HEK293 (cell line): ENCODE data around the gene SLC7A6.

Source experiments
- CTCF ChIA-PET: fragments of 350-600 bp; formaldehyde crosslinking; extraction: SDS; loops from one replicate; lab custom pipeline; 2021; ENCODE audit warnings: antibody characterized with exemption; lab: Yijun Ruan, JAX
- POLR2A ChIA-PET: fragments of 300-600 bp; formaldehyde crosslinking; extraction: SDS; loops from one replicate; lab custom pipeline; 2020; ENCODE audit warnings: antibody characterized with exemption, inconsistent platforms; lab: Yijun Ruan, JAX
- H3K27ac ChIP-seq: fragments of 200-500 bp; sonication (Bioruptor generic); 2 replicates; pipeline ENCODE4 v1.5.1; 2014; ENCODE audit warnings: low read depth, low read length, control low read depth, inconsistent platforms; ENCODE audit errors: extremely low read depth
- H3K36me3 ChIP-seq, 2 experiments: fragments of 200-500 bp in 1 of 2; sonication (Bioruptor generic) in 1 of 2; 1 replicate in 1 of 2; 2 replicates in 1 of 2; pipeline ENCODE4 v1.5.1; 2014 to 2017; ENCODE audit warnings: inconsistent platforms in 2 of 2, low read length in 2 of 2; ENCODE audit not compliant: control insufficient read depth in 2 of 2, insufficient read depth in 1 of 2
- H3K4me1 ChIP-seq: fragments of 200-500 bp; sonication (Bioruptor generic); 2 replicates; pipeline ENCODE4 v1.5.1; 2014; ENCODE audit warnings: mild to moderate bottlenecking, low read length, inconsistent platforms; ENCODE audit not compliant: control insufficient read depth, insufficient read depth
- H3K4me3 ChIP-seq: 2 replicates; pipeline ENCODE4 v1.5.1; 2011; ENCODE audit warnings: low read depth, mild to moderate bottlenecking, control low read depth, low read length, moderate library complexity
- H3K9me3 ChIP-seq: fragments of 200-500 bp; sonication (Bioruptor generic); 2 replicates; pipeline ENCODE4 v1.5.1; 2014; ENCODE audit warnings: low read depth, low read length, inconsistent platforms; ENCODE audit not compliant: control insufficient read depth, insufficient read depth
- FEZF1 ChIP-seq: fragments of 450-650 bp; formaldehyde crosslinking; IDR thresholded peaks from 2 replicates; pipeline ENCODE4 v1.5.1; 2016; ENCODE audit warnings: missing biosample characterization, missing genetic modification characterization
- GLIS1 ChIP-seq: fragments of 450-650 bp; formaldehyde crosslinking; IDR thresholded peaks from 2 replicates; pipeline ENCODE4 v1.5.1; 2016; ENCODE audit warnings: missing biosample characterization, missing genetic modification characterization
- HOXD13 ChIP-seq: sonication (generic); formaldehyde crosslinking; IDR thresholded peaks from 2 replicates; pipeline ENCODE4 v1.8.0; 2022; ENCODE audit warnings: missing genetic modification reagents, borderline replicate concordance
- TRIM28 ChIP-seq: IDR thresholded peaks from 2 replicates; pipeline ENCODE4 v1.6.1; 2011; ENCODE audit warnings: low read length, control low read depth, borderline replicate concordance
- WT1 ChIP-seq: fragments of 450-650 bp; formaldehyde crosslinking; IDR thresholded peaks from 2 replicates; pipeline ENCODE4 v1.5.1; 2016; ENCODE audit warnings: missing biosample characterization, missing genetic modification characterization
- ZNF391 ChIP-seq: fragments of 450-650 bp; formaldehyde crosslinking; IDR thresholded peaks from 2 replicates; pipeline ENCODE4 v1.5.1; 2016; ENCODE audit warnings: low read depth, missing biosample characterization, missing genetic modification characterization, borderline replicate concordance
- ZNF394 ChIP-seq: fragments of 450-650 bp; formaldehyde crosslinking; IDR thresholded peaks from 2 replicates; pipeline ENCODE4 v1.5.1; 2016; ENCODE audit warnings: missing biosample characterization, missing genetic modification characterization, mild to moderate bottlenecking, moderate library complexity, borderline replicate concordance
- ZNF571 ChIP-seq: fragments of 450-650 bp; formaldehyde crosslinking; IDR thresholded peaks from 2 replicates; pipeline ENCODE4 v1.5.0; 2017; ENCODE audit warnings: missing biosample characterization, missing genetic modification characterization
- ZNF664 ChIP-seq: fragments of 450-650 bp; formaldehyde crosslinking; IDR thresholded peaks from 2 replicates; pipeline ENCODE4 v1.5.1; 2016; ENCODE audit warnings: missing biosample characterization, missing genetic modification characterization
- ZNF791 ChIP-seq: fragments of 450-650 bp; formaldehyde crosslinking; IDR thresholded peaks from 2 replicates; pipeline ENCODE4 v1.5.1; 2016; ENCODE audit warnings: missing biosample characterization, missing genetic modification characterization
- ZSCAN16 ChIP-seq: fragments of 450-650 bp; formaldehyde crosslinking; IDR thresholded peaks from 2 replicates; pipeline ENCODE4 v1.5.1; 2016; ENCODE audit warnings: missing biosample characterization, missing genetic modification characterization
- TF ChIP-seq, protein P1 (sequence below): fragments of 450-650 bp; formaldehyde crosslinking; IDR thresholded peaks from 2 replicates; pipeline ENCODE4 v1.5.1; 2017; ENCODE audit warnings: missing biosample characterization, missing genetic modification characterization
- TF ChIP-seq, protein P2 (sequence below): fragments of 450-650 bp; formaldehyde crosslinking; IDR thresholded peaks from 2 replicates; pipeline ENCODE4 v1.5.1; 2016; ENCODE audit warnings: missing biosample characterization, missing genetic modification characterization
- TF ChIP-seq, protein P3 (sequence below): fragments of 450-650 bp; formaldehyde crosslinking; IDR thresholded peaks from 2 replicates; pipeline ENCODE4 v1.5.1; 2016; ENCODE audit warnings: missing biosample characterization, missing genetic modification characterization

The SLC7A6 gene

DNA sequence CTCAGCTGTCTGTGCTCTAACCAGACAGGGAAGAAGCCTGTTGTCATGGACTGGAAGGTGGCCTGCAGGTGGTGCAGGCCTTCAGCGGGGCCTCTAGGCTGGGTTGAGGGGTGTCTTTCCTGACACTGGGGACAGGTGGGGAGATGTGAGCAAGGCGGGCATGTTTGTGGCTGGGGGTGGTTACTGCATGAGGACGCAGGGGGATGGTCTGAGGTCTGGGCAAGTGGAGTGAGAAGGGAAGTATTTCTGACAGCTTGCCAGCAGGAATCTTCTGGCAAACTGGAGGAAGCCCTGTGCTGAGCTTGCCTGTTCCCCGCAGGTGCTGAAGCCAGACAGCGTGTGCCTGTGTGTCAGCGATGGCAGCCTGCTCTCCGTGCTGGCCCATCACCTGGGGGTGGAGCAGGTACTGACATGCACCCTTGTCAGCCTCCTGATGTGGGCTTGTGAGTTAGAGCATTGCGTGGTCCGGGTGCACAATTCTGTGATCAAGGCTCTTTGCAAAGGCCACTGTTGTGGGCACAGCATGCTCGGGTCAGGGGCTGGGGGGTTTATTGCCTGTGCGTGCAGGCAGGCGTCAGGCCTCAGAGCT, 82.7 kb downstream of the SLC7A6 start:
- CTCF ChIA-PET = interaction anchor here (1.8 kb wide), 1 partner anchor 18 kb away, joined by 7 read pairs; no protein-coding TSS in a partner anchor
- no peaks in the 10 kb centered on the region for H3K4me1 ChIP-seq
- peaks cover 15 to 93% of the 10 kb centered on the region in 2 experiments; a peak in 2 of 3 replicates for H3K36me3 ChIP-seq
- H3K9me3 ChIP-seq = no peaks in the 10 kb centered on the region
- no peak overlapping the region for H3K27ac ChIP-seq
- POLR2A ChIA-PET = no interaction called here
- no peak overlapping the region for H3K4me3 ChIP-seq
- TF ChIP-seq ZNF394 (tag by site-specific recombination) = no peak
- no peak for TF ChIP-seq HOXD13 (CRISPR knock-in tag)
- TF ChIP-seq ZNF571 (tag by site-specific recombination) = no peak
- TF ChIP-seq, protein P1, sequence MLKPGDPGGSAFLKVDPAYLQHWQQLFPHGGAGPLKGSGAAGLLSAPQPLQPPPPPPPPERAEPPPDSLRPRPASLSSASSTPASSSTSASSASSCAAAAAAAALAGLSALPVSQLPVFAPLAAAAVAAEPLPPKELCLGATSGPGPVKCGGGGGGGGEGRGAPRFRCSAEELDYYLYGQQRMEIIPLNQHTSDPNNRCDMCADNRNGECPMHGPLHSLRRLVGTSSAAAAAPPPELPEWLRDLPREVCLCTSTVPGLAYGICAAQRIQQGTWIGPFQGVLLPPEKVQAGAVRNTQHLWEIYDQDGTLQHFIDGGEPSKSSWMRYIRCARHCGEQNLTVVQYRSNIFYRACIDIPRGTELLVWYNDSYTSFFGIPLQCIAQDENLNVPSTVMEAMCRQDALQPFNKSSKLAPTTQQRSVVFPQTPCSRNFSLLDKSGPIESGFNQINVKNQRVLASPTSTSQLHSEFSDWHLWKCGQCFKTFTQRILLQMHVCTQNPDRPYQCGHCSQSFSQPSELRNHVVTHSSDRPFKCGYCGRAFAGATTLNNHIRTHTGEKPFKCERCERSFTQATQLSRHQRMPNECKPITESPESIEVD (tag by site-specific recombination) = no peak
- TF ChIP-seq WT1 (tag by site-specific recombination) = no peak
- no peak for TF ChIP-seq ZNF791 (tag by site-specific recombination)
- TF ChIP-seq, protein P2, sequence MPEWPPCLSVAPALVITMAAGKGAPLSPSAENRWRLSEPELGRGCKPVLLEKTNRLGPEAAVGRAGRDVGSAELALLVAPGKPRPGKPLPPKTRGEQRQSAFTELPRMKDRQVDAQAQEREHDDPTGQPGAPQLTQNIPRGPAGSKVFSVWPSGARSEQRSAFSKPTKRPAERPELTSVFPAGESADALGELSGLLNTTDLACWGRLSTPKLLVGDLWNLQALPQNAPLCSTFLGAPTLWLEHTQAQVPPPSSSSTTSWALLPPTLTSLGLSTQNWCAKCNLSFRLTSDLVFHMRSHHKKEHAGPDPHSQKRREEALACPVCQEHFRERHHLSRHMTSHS (tag by site-specific recombination) = no peak
- TF ChIP-seq ZNF664 (tag by site-specific recombination) = no peak
- TF ChIP-seq ZNF391 (tag by site-specific recombination) = no peak
- TF ChIP-seq FEZF1 (tag by site-specific recombination) = no peak
- TF ChIP-seq ZSCAN16 (tag by site-specific recombination) = no peak

DNA sequence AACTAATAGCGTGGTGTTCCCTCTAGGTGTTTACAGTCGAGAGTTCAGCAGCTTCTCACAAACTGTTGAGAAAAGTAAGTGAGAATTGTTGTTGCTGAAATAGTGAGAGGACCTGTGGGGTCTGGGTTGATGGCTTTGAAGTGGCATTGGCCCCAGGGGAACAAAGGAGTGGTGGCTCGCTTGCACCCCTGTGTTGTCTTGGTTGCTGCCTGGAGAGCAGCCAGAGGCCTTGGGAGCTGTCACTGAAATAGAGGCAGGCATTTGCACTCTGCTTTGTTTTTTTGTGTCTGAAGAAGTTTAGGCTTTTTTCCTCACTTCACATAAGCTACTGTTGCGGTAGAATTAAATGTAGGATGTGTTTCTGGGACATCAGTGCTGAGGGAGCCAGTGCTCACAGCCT, 83.3 kb downstream of the SLC7A6 start:
- Histone ChIP-seq H3K4me1 (no peaks in the 10 kb centered on the region), H3K27ac (no peak overlapping the region), H3K4me3 (no peak overlapping the region), H3K9me3 (no peaks in the 10 kb centered on the region), H3K36me3 (peaks cover 14 to 94% of the 10 kb centered on the region in 2 experiments; a peak in 2 of 3 replicates)
- CTCF ChIA-PET = interaction anchor here (1.8 kb wide), 1 partner anchor 19 kb away, joined by 7 read pairs; no protein-coding TSS in a partner anchor
- TF ChIP-seq TRIM28 (no peak), GLIS1 (tag by site-specific recombination) (0 out of 2 replicates have a peak, but pooled peaks have one; percentile 18)
- TF ChIP-seq, protein P3, sequence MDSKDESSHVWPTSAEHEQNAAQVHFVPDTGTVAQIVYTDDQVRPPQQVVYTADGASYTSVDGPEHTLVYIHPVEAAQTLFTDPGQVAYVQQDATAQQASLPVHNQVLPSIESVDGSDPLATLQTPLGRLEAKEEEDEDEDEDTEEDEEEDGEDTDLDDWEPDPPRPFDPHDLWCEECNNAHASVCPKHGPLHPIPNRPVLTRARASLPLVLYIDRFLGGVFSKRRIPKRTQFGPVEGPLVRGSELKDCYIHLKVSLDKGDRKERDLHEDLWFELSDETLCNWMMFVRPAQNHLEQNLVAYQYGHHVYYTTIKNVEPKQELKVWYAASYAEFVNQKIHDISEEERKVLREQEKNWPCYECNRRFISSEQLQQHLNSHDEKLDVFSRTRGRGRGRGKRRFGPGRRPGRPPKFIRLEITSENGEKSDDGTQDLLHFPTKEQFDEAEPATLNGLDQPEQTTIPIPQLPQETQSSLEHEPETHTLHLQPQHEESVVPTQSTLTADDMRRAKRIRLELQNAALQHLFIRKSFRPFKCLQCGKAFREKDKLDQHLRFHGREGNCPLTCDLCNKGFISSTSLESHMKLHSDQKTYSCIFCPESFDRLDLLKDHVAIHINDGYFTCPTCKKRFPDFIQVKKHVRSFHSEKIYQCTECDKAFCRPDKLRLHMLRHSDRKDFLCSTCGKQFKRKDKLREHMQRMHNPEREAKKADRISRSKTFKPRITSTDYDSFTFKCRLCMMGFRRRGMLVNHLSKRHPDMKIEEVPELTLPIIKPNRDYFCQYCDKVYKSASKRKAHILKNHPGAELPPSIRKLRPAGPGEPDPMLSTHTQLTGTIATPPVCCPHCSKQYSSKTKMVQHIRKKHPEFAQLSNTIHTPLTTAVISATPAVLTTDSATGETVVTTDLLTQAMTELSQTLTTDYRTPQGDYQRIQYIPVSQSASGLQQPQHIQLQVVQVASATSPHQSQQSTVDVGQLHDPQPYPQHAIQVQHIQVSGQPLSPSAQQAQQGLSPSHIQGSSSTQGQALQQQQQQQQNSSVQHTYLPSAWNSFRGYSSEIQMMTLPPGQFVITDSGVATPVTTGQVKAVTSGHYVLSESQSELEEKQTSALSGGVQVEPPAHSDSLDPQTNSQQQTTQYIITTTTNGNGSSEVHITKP (tag by site-specific recombination) = peak; percentile 62; the same call in 1 of the 2 replicates
- TF ChIP-seq, all 188 proteins: peak for 2
- POLR2A ChIA-PET = no interaction called here
